T-helper 17 cell (primary cell): ENCODE data around the gene RARB. TPM values are rescaled to one million over a fixed set of nuclear protein-coding genes. Genes with fewer than 3 reads are reported as not detected.

Experiments
- ATAC-seq: fragments of 150-1000 bp; cut with Tn5 transposase; 2 replicates; pipeline ENCODE4 v1.10.0; 2021; ENCODE audit warnings: mild to moderate bottlenecking, moderate library complexity
- DNase-seq, 3 donors: peaks; one replicate each; pipeline versions ENCODE4 v3.0.0 to v3.0.0-alpha.2; 2020 to 2021
- H3K9me3 ChIP-seq: one replicate; pipeline ENCODE4 v1.7.0; 2013; ENCODE audit warnings: low read length, mild to moderate bottlenecking; ENCODE audit not compliant: control insufficient read depth, poor library complexity, severe bottlenecking
- H3K27ac Mint-ChIP-seq: one replicate; pipeline ENCODE4 v1.8.0; 2022; ENCODE audit warnings: mild to moderate bottlenecking, moderate library complexity, mixed read lengths
- H3K27me3 Mint-ChIP-seq: one replicate; pipeline ENCODE4 v1.8.0; 2022; ENCODE audit warnings: mixed read lengths
- H3K36me3 Mint-ChIP-seq: one replicate; pipeline ENCODE4 v1.8.0; 2022; ENCODE audit warnings: low read depth, mixed read lengths
- H3K4me1 Mint-ChIP-seq: one replicate; pipeline ENCODE4 v1.8.0; 2022; ENCODE audit warnings: mild to moderate bottlenecking, mixed read lengths
- H3K4me3 Mint-ChIP-seq: one replicate; pipeline ENCODE4 v1.8.0; 2022; ENCODE audit warnings: mild to moderate bottlenecking, moderate library complexity, mixed read lengths
- total RNA-seq, 4 donors: library from RNA in 2 of 4; stranded (reverse) in 2 of 4; gene quantifications; one replicate each; pipeline ENCODE4 v1.2.3 and lab custom pipeline; 2022 to 2026

RARB gene
- total RNA-seq, 2 donors from 2014 or later = not detected

GRCh38 chr3:25581823-25582222 is 153.8 kb downstream of the RARB start:
- H3K4me3 Mint-ChIP-seq = no peak overlapping the region
- no peaks in the 10 kb centered on the region for H3K9me3 ChIP-seq

DNA sequence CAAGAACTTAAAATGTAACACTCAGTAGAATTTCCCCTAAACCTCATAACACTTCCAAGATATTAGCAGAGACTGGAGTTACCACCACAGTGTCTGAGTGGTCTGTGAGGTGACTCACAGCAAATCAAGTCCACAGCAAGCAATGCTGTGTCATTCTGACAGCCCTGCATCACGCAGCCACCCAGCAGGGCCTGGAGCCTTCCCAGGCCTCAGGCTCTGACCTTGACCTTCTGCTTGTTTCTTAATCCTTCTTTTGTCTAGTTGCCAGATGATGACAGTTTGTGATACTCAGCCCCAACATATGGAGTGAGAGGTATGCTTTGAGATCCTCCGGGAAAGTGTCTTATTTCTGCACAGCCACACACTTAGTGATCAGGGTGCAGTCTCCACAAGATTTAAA is 154.2 kb downstream of the RARB start:
- no peak for ATAC-seq
- DNase-seq = no peak
- Mint-ChIP-seq H3K36me3 (no peaks in the 10 kb centered on the region), H3K27me3 (peaks cover 45% of the 10 kb centered on the region), H3K4me3 (no peak overlapping the region), H3K4me1 (no peaks in the 10 kb centered on the region), H3K27ac (peak overlapping the region; percentile 54)
- no peaks in the 10 kb centered on the region for H3K9me3 ChIP-seq

More at GRCh38 chr3:25581823-25582222, 153.8 kb downstream of the RARB start:
- Mint-ChIP-seq H3K36me3 (no peaks in the 10 kb centered on the region), H3K27ac (peak overlapping the region; percentile 54), H3K27me3 (peaks cover 48% of the 10 kb centered on the region), H3K4me1 (no peaks in the 10 kb centered on the region)
- ATAC-seq = no peak
- no peak for DNase-seq

GRCh38 chr3:25583343-25583742 is 155.3 kb downstream of the RARB start:
- peaks cover 37% of the 10 kb centered on the region for H3K27me3 Mint-ChIP-seq
- no peaks in the 10 kb centered on the region for H3K36me3 Mint-ChIP-seq
- H3K9me3 ChIP-seq = no peaks in the 10 kb centered on the region
- no peak overlapping the region for H3K27ac Mint-ChIP-seq
- ATAC-seq = no peak
- H3K4me1 Mint-ChIP-seq = no peaks in the 10 kb centered on the region
- H3K4me3 Mint-ChIP-seq = no peak overlapping the region
- DNase-seq = no peak

- Mint-ChIP-seq H3K4me1 (peaks cover 4% of the 10 kb centered on the region), H3K36me3 (no peaks in the 10 kb centered on the region), H3K4me3 (no peak overlapping the region), H3K27me3 (peaks cover 33% of the 10 kb centered on the region), H3K27ac (no peak overlapping the region)
- ATAC-seq = no peak
- no peaks in the 10 kb centered on the region for H3K9me3 ChIP-seq
- no peak for DNase-seq
Observed at GRCh38 chr3:25584011-25584789, 156.1 kb downstream of the RARB start.

DNA sequence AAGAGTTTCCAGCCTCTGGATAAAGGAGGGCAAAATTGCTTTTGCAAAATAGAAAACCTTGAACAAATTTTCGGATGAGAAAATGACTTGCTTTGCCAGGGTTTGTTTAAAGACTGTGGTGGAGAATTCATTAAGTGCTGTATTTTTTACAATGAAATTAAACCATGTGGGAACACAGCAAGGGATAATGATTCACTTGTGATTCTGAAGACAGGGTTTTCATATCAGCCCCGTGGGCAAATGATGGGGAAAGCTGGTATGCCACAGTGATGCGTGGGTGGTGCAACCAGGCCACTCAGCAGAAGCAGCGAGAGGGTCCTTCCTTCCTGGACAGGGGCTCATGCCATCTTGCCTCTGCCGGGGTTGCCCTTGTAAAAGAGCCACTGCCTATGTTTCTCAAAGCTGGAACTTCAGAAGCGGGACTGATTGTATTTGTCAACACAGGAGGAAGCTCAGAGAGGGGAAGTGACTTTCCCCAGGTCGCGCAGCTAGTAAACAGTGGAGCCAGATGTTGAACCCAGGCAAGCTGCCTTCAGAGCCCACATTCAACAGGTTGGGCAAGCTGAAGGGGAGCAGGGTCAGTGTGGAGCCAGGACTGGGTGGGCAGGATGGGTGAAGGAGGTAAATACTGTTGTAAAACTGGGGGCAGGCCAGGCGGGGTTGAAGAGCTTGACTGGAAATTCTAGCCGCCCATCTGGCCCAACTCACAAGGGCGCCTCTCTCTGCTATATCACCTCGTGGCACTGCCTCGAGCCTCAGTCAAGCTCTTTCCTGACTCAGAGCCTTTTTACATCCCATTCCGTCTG is 157.5 kb downstream of the RARB start:
- peaks cover 4% of the 10 kb centered on the region for H3K4me1 Mint-ChIP-seq
- no peak overlapping the region for H3K4me3 Mint-ChIP-seq
- H3K27me3 Mint-ChIP-seq = peaks cover 28% of the 10 kb centered on the region
- no peaks in the 10 kb centered on the region for H3K36me3 Mint-ChIP-seq
- H3K9me3 ChIP-seq = no peaks in the 10 kb centered on the region
- ATAC-seq = no peak
- H3K27ac Mint-ChIP-seq = no peak overlapping the region
- DNase-seq = no peak

GRCh38 chr3:25586167-25586505 is 158.1 kb downstream of the RARB start:
- H3K36me3 Mint-ChIP-seq = no peaks in the 10 kb centered on the region
- ATAC-seq (no peak), DNase-seq (no peak)
- peaks cover 4% of the 10 kb centered on the region for H3K4me1 Mint-ChIP-seq
- peaks cover 26% of the 10 kb centered on the region for H3K27me3 Mint-ChIP-seq
- H3K9me3 ChIP-seq = no peaks in the 10 kb centered on the region
- no peak overlapping the region for H3K27ac Mint-ChIP-seq
- no peak overlapping the region for H3K4me3 Mint-ChIP-seq

DNA sequence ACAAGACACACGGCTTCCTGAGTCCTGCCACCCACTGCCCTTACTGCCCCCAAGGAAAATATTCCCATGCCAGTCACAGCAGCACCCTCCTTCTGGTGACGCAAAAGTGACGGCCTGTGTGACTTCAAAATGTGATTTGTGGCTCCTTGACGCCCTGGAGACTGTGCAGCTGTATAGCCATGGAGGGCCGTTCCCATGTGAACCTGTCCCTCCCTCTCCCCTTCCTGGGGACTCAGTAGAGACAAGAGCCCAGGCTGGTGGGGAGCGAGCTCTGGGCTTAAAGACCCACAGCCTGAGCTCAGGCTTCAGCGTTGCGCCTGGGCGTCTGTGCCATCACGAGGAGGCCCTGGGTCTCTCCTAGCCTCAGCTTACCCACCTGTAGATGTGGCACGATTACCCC is 158.5 kb downstream of the RARB start:
- no peaks in the 10 kb centered on the region for H3K9me3 ChIP-seq
- Mint-ChIP-seq H3K27ac (no peak overlapping the region), H3K4me1 (peaks cover 4% of the 10 kb centered on the region), H3K27me3 (peaks cover 25% of the 10 kb centered on the region), H3K36me3 (no peaks in the 10 kb centered on the region), H3K4me3 (no peak overlapping the region)
- DNase-seq (no peak), ATAC-seq (no peak)

- ATAC-seq (no peak), DNase-seq (no peak)
- H3K36me3 Mint-ChIP-seq = no peaks in the 10 kb centered on the region
- H3K4me1 Mint-ChIP-seq = peaks cover 4% of the 10 kb centered on the region
- H3K9me3 ChIP-seq = no peaks in the 10 kb centered on the region
- H3K4me3 Mint-ChIP-seq = no peak overlapping the region
- no peak overlapping the region for H3K27ac Mint-ChIP-seq
- H3K27me3 Mint-ChIP-seq = peaks cover 20% of the 10 kb centered on the region
Observed at GRCh38 chr3:25587094-25587493, 159.0 kb downstream of the RARB start.

DNA sequence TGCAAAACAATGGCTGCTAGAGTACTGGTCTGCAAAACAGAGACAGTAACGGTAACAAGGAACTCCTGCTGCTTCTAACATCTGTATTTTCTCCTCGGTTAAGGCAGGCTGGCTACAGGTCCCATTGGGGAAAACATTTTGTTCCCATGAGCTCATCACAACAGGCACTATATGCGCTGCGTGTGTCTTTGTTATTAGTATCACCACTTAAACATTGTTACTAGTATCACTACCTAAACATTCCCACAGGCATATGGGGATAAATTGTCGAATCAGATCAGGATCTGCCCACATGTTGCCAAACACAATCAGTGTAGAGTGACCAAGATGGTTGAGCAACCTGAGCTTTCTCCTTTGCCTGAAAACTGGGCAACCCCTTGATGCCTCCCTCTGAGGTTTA is 159.5 kb downstream of the RARB start:
- peaks cover 16% of the 10 kb centered on the region for H3K27me3 Mint-ChIP-seq

GRCh38 chr3:25587975-25588374 is 159.9 kb downstream of the RARB start:
- DNase-seq (no peak), ATAC-seq (no peak)
- Mint-ChIP-seq H3K4me1 (peaks cover 6% of the 10 kb centered on the region), H3K36me3 (no peaks in the 10 kb centered on the region), H3K27me3 (peaks cover 12% of the 10 kb centered on the region), H3K4me3 (no peak overlapping the region), H3K27ac (no peak overlapping the region)
- H3K9me3 ChIP-seq = no peaks in the 10 kb centered on the region

More for the DNA sequence above, 159.5 kb downstream of the RARB start:
- no peaks in the 10 kb centered on the region for H3K9me3 ChIP-seq
- Mint-ChIP-seq H3K27ac (no peak overlapping the region), H3K4me1 (peaks cover 4% of the 10 kb centered on the region), H3K4me3 (no peak overlapping the region), H3K36me3 (no peaks in the 10 kb centered on the region)
- DNase-seq (no peak), ATAC-seq (no peak)

DNA sequence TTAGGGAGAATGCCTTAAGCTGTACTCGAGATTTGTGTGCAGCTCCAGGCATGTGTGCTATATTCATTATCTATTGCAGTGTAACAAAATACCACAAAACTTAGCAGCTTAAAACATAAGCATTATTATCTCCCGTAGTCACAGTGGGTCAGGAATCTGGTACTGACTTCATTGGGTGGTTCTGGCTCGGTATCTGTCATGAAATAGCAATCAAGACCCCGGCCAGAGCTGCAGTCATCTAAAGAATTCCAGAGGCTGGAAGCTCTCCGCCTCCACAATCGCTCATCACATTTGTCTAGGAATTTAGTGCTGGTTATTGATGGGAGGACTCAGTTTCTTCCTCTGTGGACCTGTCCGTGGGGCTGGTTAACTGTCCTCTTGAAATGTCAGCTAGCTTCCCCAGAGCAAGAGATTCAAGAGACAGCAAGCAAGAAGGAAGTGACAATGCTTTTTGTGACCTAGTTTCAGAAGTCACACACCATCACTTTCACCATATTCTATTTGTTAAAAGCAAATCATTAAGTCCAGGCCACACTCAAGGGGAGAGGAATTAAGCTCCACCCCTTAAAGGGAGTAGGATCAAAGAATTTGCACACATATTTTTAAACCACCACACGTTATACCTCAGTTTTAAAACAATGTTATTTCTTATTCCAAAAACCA is 160.5 kb downstream of the RARB start:
- Mint-ChIP-seq H3K4me3 (no peak overlapping the region), H3K27ac (no peak overlapping the region), H3K4me1 (peaks cover 6% of the 10 kb centered on the region), H3K27me3 (peaks cover 8% of the 10 kb centered on the region), H3K36me3 (no peaks in the 10 kb centered on the region)
- H3K9me3 ChIP-seq = no peaks in the 10 kb centered on the region
- DNase-seq (no peak), ATAC-seq (no peak)

GRCh38 chr3:25589104-25589782 is 161.2 kb downstream of the RARB start:
- ATAC-seq = no peak
- no peak overlapping the region for H3K4me3 Mint-ChIP-seq
- no peak overlapping the region for H3K27ac Mint-ChIP-seq

DNA sequence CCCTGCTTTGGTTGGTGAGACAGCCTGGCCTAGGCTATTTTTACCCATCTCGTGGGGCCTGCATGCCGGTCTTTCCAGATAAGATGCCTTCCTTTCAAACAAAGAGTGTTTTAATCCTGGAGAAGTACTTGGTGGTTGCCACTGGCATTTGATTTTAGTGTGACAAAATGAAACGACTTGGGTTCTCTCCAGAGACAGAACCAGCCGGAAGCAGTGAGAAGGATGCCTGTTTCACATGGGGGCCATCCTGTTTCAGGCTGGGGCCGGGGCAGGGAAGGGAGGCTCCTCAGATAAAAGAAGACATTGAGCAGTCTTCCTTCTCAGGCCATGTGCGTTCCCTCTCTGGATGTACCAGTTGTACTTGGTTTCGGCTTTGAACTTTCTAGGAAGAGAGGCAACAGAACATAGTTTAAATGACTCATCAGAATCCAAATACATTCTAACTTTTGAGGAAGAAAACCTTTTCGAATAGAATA is 161.8 kb downstream of the RARB start:
- Mint-ChIP-seq H3K4me3 (no peak overlapping the region), H3K4me1 (peaks cover 9% of the 10 kb centered on the region), H3K27me3 (no peaks in the 10 kb centered on the region), H3K27ac (no peak overlapping the region), H3K36me3 (no peaks in the 10 kb centered on the region)
- ATAC-seq (no peak), DNase-seq (no peak)
- H3K9me3 ChIP-seq = no peaks in the 10 kb centered on the region

More at GRCh38 chr3:25589104-25589782, 161.2 kb downstream of the RARB start:
- no peaks in the 10 kb centered on the region for H3K9me3 ChIP-seq
- peaks cover 9% of the 10 kb centered on the region for H3K4me1 Mint-ChIP-seq
- peaks cover 2% of the 10 kb centered on the region for H3K27me3 Mint-ChIP-seq
- no peaks in the 10 kb centered on the region for H3K36me3 Mint-ChIP-seq
- no peak for DNase-seq
